Epithelial cell of proximal tubule (primary cell): ENCODE data around the gene PIN4. TPM values are rescaled to one million over a fixed set of nuclear protein-coding genes. Genes with fewer than 3 reads are reported as not detected.
A peak's percentile ranks its signal among the peaks of the same experiment; 100 is the strongest.

ENCODE experiments used
- DNase-seq: peaks from one replicate; pipeline ENCODE4 v3.0.0-alpha.2; 2011; ENCODE audit warnings: low read depth
- H3K4me3 ChIP-seq: 2 replicates; pipeline ENCODE4 v1.5.1; 2011; ENCODE audit warnings: low read depth, mild to moderate bottlenecking, low read length
- CTCF ChIP-seq: conservative IDR thresholded peaks from 2 replicates; pipeline ENCODE4 v1.5.1; 2012; ENCODE audit warnings: low read depth, mild to moderate bottlenecking, low read length
- total RNA-seq: library from RNA; depleted of rRNA; stranded (reverse); fragments of >200 nt; gene quantifications from 2 replicates; pipeline ENCODE4 v1.2.3, GENCODE V29; 2015

The PIN4 gene
- total RNA-seq, 1 donor from 2014 or later: 16.8 TPM

- no peak for DNase-seq
- TF ChIP-seq CTCF: peak; percentile 72
- H3K4me3 ChIP-seq: no peak overlapping the region
Measured at GRCh38 chrX:72245461-72246089, 64.0 kb downstream of the PIN4 start.

GRCh38 chrX:72247206-72247942 lies 65.8 kb downstream of the PIN4 start:
- TF ChIP-seq CTCF: no peak
- H3K4me3 ChIP-seq: no peak overlapping the region
- DNase-seq: no peak

Other genes starting within 250 kb of the PIN4 start
- 0.86 and 0.94 TPM in 2 replicates for gene RTL5, start 49.8 kb upstream of the PIN4 start, total RNA-seq
- gene ERCC6L, start 57.3 kb downstream of the PIN4 start, total RNA-seq: 6.6 and 9.5 TPM in 2 replicates
- gene RPS4X, start 95.5 kb downstream of the PIN4 start, total RNA-seq: 593 and 741 TPM in 2 replicates
- not detected in 2 replicates for gene CITED1, start 124.2 kb downstream of the PIN4 start, total RNA-seq